C4-2B (cell line): Measurements from ENCODE around the gene TMEM18.

Experiments
- H3K27ac ChIP-seq: fragments of 450-650 bp; 2 replicates; pipeline ENCODE4 v1.5.1; 2017
- ZFX ChIP-seq: fragments of 450-650 bp; IDR thresholded peaks from 2 replicates; pipeline ENCODE4 v1.6.1; 2017
- TF ChIP-seq, protein P1 (sequence below): fragments of 450-650 bp; conservative IDR thresholded peaks from 2 replicates; pipeline ENCODE4 v1.5.1; 2017; ENCODE audit warnings: mild to moderate bottlenecking

TMEM18 gene

GRCh38 chr2:626491-627339 is 50.5 kb downstream of the TMEM18 start:
- TF ChIP-seq, protein P1, sequence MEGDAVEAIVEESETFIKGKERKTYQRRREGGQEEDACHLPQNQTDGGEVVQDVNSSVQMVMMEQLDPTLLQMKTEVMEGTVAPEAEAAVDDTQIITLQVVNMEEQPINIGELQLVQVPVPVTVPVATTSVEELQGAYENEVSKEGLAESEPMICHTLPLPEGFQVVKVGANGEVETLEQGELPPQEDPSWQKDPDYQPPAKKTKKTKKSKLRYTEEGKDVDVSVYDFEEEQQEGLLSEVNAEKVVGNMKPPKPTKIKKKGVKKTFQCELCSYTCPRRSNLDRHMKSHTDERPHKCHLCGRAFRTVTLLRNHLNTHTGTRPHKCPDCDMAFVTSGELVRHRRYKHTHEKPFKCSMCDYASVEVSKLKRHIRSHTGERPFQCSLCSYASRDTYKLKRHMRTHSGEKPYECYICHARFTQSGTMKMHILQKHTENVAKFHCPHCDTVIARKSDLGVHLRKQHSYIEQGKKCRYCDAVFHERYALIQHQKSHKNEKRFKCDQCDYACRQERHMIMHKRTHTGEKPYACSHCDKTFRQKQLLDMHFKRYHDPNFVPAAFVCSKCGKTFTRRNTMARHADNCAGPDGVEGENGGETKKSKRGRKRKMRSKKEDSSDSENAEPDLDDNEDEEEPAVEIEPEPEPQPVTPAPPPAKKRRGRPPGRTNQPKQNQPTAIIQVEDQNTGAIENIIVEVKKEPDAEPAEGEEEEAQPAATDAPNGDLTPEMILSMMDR, result no peak
- TF ChIP-seq ZFX, result no peak
- no peak overlapping the region for H3K27ac ChIP-seq

DNA sequence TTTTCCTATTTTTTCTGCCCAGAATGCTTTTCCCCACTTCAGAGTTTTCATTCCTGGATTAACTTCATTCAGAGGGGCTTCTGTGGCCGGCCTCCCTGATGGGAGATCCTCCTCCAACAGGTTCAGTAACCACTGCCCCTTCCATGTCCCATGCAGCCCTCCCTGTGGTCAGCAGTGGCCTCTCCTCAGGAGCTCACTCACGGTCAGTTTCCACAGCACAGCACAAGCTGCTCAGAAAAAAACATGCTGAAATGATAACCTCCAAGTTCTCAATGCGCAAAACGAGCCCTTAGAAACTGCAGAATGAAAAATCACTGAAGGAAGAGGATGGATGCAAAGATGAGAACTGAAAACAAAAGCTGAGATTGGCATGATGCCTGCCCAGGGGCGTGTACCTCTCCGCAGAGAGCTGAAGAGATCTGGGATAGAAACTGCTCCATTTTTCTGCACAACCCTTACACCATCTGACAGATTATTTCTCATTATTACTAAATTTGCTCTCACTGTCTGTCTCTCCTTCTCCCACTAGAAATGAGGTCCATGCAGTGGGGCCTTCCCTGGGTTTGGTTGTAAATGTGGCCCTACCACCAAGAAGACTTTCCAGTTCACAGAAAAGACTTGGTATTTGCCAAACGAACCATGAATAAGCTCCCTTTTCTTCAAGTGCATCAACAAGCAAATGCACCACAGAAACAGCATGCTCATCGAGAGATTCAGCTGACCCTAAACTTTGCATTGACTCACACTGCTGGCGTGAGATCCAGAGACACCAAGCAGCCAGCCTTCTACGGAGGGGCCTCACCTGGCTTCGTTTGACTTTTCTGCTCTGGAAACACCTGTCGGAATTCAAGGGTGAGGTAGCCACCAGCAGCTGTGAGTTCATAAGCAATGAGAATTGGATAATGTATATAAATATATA is 51.5 kb downstream of the TMEM18 start:
- no peak for TF ChIP-seq ZFX
- TF ChIP-seq, protein P1, result no peak
- H3K27ac ChIP-seq, result no peak overlapping the region

- TF ChIP-seq, protein P1, result no peak
- no peak for TF ChIP-seq ZFX
- no peak overlapping the region for H3K27ac ChIP-seq
These were observed 52.5 kb downstream of the TMEM18 start for GRCh38 chr2:624551-625347.

GRCh38 chr2:624096-624495 is 53.1 kb downstream of the TMEM18 start:
- TF ChIP-seq, protein P1, result no peak
- TF ChIP-seq ZFX, result no peak
- no peak overlapping the region for H3K27ac ChIP-seq

GRCh38 chr2:623130-623922 is 53.9 kb downstream of the TMEM18 start:
- H3K27ac ChIP-seq, result no peak overlapping the region
- TF ChIP-seq ZFX, result no peak

- H3K27ac ChIP-seq, result no peak overlapping the region
- TF ChIP-seq, protein P1, result no peak
- no peak for TF ChIP-seq ZFX
These were observed 54.8 kb downstream of the TMEM18 start for GRCh38 chr2:622357-622756.
